Keratinocyte (primary cell): ENCODE data around the gene CCT6A. TPM values are rescaled to one million over a fixed set of nuclear protein-coding genes. Genes with fewer than 3 reads are reported as not detected.
A peak's percentile ranks its signal among the peaks of the same experiment; 100 is the strongest.

Source experiments
- DNase-seq: peaks from one replicate; pipeline ENCODE4 v3.0.0-alpha.2; 2011; ENCODE audit warnings: low read depth, missing footprints, low spot score
- FAIRE-seq: peaks from 2 replicates; lab custom pipeline; 2011; peaks lifted over from hg19 to GRCh38; lab: Jason Lieb, UNC
- H2AFZ ChIP-seq: 2 replicates; pipeline ENCODE4 v1.6.0; 2012; ENCODE audit warnings: low read length, control low read depth, inconsistent platforms; ENCODE audit not compliant: control insufficient read depth
- H3K27ac ChIP-seq: 2 replicates; pipeline ENCODE4 v1.5.1; 2011; ENCODE audit warnings: low read length; ENCODE audit not compliant: control insufficient read depth, insufficient read depth
- H3K27me3 ChIP-seq: 3 replicates; pipeline ENCODE4 v1.6.0; 2011; ENCODE audit warnings: low read length; ENCODE audit not compliant: control insufficient read depth, insufficient read depth; ENCODE audit errors: extremely low read depth
- H3K36me3 ChIP-seq, 2 experiments: 2 replicates in 1 of 2; 3 replicates in 1 of 2; pipeline ENCODE4 v1.5.1; 2011; ENCODE audit warnings: low read length in 2 of 2, mild to moderate bottlenecking in 1 of 2; ENCODE audit not compliant: control insufficient read depth in 2 of 2, insufficient read depth in 2 of 2; ENCODE audit errors: extremely low read depth in 1 of 2
- H3K4me1 ChIP-seq: 3 replicates; pipeline ENCODE4 v1.5.1; 2011; ENCODE audit warnings: low read length; ENCODE audit not compliant: control insufficient read depth, insufficient read depth; ENCODE audit errors: extremely low read depth
- H3K4me2 ChIP-seq: 3 replicates; pipeline ENCODE4 v1.6.0; 2011; ENCODE audit warnings: low read depth, low read length; ENCODE audit not compliant: control insufficient read depth, insufficient read depth; ENCODE audit errors: extremely low read depth
- H3K4me3 ChIP-seq, 3 experiments: fragments of 200-600 bp in 1 of 3; sonication (generic) in 1 of 3; 2 replicates in 2 of 3; 3 replicates in 1 of 3; pipeline ENCODE4 v1.5.1; 2011 to 2016; ENCODE audit warnings: low read length in 3 of 3, mild to moderate bottlenecking in 3 of 3, control low read depth in 2 of 3, inconsistent platforms in 1 of 3, low read depth in 1 of 3, mixed read lengths in 1 of 3, mixed run types in 1 of 3, moderate library complexity in 1 of 3; ENCODE audit not compliant: control insufficient read depth in 2 of 3, insufficient read depth in 2 of 3; ENCODE audit errors: extremely low read depth in 1 of 3
- H3K79me2 ChIP-seq: 2 replicates; pipeline ENCODE4 v1.6.0; 2012; ENCODE audit warnings: low read length; ENCODE audit not compliant: control insufficient read depth, insufficient read depth
- H3K9ac ChIP-seq: 3 replicates; pipeline ENCODE4 v1.6.0; 2011; ENCODE audit warnings: low read length; ENCODE audit not compliant: control insufficient read depth, insufficient read depth; ENCODE audit errors: extremely low read depth
- H3K9me1 ChIP-seq: 3 replicates; pipeline ENCODE4 v1.6.0; 2011; ENCODE audit warnings: low read length; ENCODE audit not compliant: control insufficient read depth, insufficient read depth; ENCODE audit errors: extremely low read depth
- H3K9me3 ChIP-seq: 2 replicates; pipeline ENCODE4 v1.5.1; 2012; ENCODE audit warnings: low read depth, low read length; ENCODE audit not compliant: control insufficient read depth
- H4K20me1 ChIP-seq: 3 replicates; pipeline ENCODE4 v1.6.0; 2011; ENCODE audit warnings: low read length; ENCODE audit not compliant: control insufficient read depth, insufficient read depth; ENCODE audit errors: extremely low read depth
- EZH2 ChIP-seq: IDR thresholded peaks from one replicate; pipeline ENCODE4 v1.6.1; 2012; ENCODE audit warnings: inconsistent platforms, mild to moderate bottlenecking, low read length, moderate library complexity
- dilution Hi-C: fragments of 300-500 bp; cut with MboI; formaldehyde crosslinking; loops from one replicate; pipeline ENCODE4 v1.7.0; 2020; ENCODE audit warnings: low sequenced_read_pairs; ENCODE audit not compliant: extremely low pct_ligation_motif_present
- polyA minus RNA-seq, 3 experiments: library from RNA; depleted of rRNA, polyadenylated mRNA; stranded (reverse); fragments of >200 nt; gene quantifications; 1 replicate in 1 of 3; 2 replicates in 1 of 3; 3 replicates in 1 of 3; pipeline ENCODE4 v1.2.3, GENCODE V29; 2011
- polyA plus RNA-seq, 5 experiments: library from polyadenylated mRNA; depleted of rRNA in 3 of 5; stranded (reverse) in 3 of 5; stranded (forward) in 1 of 5; unstranded in 1 of 5; fragments of >200 nt; gene quantifications; 1 replicate in 1 of 5; 2 replicates in 3 of 5; 3 replicates in 1 of 5; pipeline versions ENCODE4 v1.2.1 to v1.2.3, GENCODE V29; 2011 to 2012; ENCODE audit warnings: missing spikeins in 2 of 5, low read depth in 1 of 5, low replicate concordance in 1 of 5
- TF ChIP-seq, protein P1 (sequence below), 3 experiments: IDR thresholded peaks in 1 of 3; conservative IDR thresholded peaks in 1 of 3; optimal IDR thresholded peaks in 1 of 3; 2 replicates in 2 of 3; 3 replicates in 1 of 3; pipeline versions ENCODE3 to v1.5.1; 2011; ENCODE audit warnings: low read length in 3 of 3, mild to moderate bottlenecking in 3 of 3, moderate library complexity in 2 of 3, control low read depth in 1 of 3, inconsistent platforms in 1 of 3; ENCODE audit not compliant: insufficient read depth in 2 of 3; ENCODE audit errors: extremely low read depth in 1 of 3

Gene CCT6A, protein sequence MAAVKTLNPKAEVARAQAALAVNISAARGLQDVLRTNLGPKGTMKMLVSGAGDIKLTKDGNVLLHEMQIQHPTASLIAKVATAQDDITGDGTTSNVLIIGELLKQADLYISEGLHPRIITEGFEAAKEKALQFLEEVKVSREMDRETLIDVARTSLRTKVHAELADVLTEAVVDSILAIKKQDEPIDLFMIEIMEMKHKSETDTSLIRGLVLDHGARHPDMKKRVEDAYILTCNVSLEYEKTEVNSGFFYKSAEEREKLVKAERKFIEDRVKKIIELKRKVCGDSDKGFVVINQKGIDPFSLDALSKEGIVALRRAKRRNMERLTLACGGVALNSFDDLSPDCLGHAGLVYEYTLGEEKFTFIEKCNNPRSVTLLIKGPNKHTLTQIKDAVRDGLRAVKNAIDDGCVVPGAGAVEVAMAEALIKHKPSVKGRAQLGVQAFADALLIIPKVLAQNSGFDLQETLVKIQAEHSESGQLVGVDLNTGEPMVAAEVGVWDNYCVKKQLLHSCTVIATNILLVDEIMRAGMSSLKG
- polyA plus RNA-seq = 237 to 403 TPM (median 316 TPM) in 3 replicates
- 244 TPM for polyA plus RNA-seq (2011; ENCODE audit: low read depth)
- 176 and 299 TPM in 2 replicates for polyA plus RNA-seq (2011; cell fraction: cytosol; rRNA removed)
- polyA plus RNA-seq (2011; cell fraction: nucleus; rRNA removed) = 173 and 266 TPM in 2 replicates
- polyA plus RNA-seq (2012; ENCODE audit: low replicate concordance) = 191 and 202 TPM in 2 replicates
- 23.8 to 258 TPM (median 169 TPM) in 3 replicates for polyA minus RNA-seq
- 128 TPM for polyA minus RNA-seq (2011; cell fraction: cytosol; rRNA and poly(A)+ RNA removed)
- 73.3 and 98.9 TPM in 2 replicates for polyA minus RNA-seq (2011; cell fraction: nucleus; rRNA and poly(A)+ RNA removed)

DNA sequence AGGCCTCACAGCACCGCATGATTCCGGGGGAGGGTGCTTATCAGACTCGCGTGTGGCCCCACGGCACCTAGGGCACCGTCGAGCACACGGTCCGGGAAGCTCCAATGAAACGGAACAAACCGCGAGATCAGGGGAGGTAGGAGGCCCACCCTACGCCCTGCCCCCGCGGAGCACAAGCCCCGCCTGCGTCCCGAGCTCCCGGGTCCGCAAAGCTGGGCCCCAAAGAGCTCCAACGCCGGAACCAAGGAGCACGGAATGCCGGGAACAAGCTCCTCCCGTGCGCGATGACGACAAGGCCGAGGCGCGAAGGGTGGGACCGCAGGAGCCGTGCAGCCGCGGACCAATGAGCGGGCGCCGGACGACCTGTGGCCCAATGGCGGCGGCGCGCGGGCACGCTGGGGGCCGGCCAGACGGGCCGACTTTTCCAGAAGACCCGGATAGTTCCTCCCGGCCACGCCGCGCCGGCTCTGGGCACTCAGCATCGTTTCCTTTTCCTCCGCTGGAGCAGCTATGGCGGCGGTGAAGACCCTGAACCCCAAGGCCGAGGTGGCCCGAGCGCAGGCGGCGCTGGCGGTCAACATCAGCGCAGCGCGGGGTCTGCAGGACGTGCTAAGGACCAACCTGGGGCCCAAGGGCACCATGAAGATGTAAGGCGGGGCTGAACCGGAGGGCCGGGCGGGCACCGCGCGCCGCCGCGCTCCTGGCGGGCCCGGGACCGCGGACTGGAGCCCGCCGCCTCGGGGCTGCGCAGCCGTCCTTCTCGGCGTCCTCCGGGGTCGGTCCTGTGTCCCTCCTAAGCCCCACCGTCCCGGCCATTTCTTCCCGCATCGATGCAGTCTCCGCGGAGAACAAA, at the start of gene CCT6A, which contains the start of gene PSPH:
Gene CCT6A, plus strand, starts transcription at position 427 of the 853 bp plus-strand sequence. Its CDS starts 84 bp downstream, at position 511.
Gene PSPH, minus strand, starts transcription at position 106 of the 853 bp plus-strand sequence. CDS start 30,232 bp downstream, outside the sequence.
- Histone ChIP-seq H3K27ac (peak within 1 kb of the TSS; percentile 84), H4K20me1 (no peaks in the 10 kb centered on the region), H3K27me3 (no peaks in the 10 kb centered on the region), H3K79me2 (peaks cover 72% of the 10 kb centered on the region), H3K4me3 (peak within 1 kb of the TSS; percentile 77 to 79 (median 77)), H3K4me1 (peaks cover 27% of the 10 kb centered on the region), H3K36me3 (peaks cover 9 to 12% of the 10 kb centered on the region in 2 experiments), H3K9me3 (no peaks in the 10 kb centered on the region), H3K4me2 (peak within 1 kb of the TSS; percentile 92), H3K9ac (peak within 1 kb of the TSS; percentile 98), H3K9me1 (no peaks in the 10 kb centered on the region), H2AFZ (peak within 1 kb of the TSS; percentile 84)
- DNase-seq (peak; percentile 75), FAIRE-seq (no peak)
- dilution Hi-C loops = no loop called here
- TF ChIP-seq, protein P1, sequence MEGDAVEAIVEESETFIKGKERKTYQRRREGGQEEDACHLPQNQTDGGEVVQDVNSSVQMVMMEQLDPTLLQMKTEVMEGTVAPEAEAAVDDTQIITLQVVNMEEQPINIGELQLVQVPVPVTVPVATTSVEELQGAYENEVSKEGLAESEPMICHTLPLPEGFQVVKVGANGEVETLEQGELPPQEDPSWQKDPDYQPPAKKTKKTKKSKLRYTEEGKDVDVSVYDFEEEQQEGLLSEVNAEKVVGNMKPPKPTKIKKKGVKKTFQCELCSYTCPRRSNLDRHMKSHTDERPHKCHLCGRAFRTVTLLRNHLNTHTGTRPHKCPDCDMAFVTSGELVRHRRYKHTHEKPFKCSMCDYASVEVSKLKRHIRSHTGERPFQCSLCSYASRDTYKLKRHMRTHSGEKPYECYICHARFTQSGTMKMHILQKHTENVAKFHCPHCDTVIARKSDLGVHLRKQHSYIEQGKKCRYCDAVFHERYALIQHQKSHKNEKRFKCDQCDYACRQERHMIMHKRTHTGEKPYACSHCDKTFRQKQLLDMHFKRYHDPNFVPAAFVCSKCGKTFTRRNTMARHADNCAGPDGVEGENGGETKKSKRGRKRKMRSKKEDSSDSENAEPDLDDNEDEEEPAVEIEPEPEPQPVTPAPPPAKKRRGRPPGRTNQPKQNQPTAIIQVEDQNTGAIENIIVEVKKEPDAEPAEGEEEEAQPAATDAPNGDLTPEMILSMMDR (optimal IDR thresholded peaks at IDR 0.05 in 1 of 3, IDR thresholded peaks at IDR 0.05 in 1 of 3, conservative IDR thresholded peaks at IDR 0.05 in 1 of 3; ENCODE audit: extremely low read depth in 1 of 3, insufficient read depth in 2 of 3, low read length in 3 of 3) = no peak
- TF ChIP-seq EZH2 = no peak

DNA sequence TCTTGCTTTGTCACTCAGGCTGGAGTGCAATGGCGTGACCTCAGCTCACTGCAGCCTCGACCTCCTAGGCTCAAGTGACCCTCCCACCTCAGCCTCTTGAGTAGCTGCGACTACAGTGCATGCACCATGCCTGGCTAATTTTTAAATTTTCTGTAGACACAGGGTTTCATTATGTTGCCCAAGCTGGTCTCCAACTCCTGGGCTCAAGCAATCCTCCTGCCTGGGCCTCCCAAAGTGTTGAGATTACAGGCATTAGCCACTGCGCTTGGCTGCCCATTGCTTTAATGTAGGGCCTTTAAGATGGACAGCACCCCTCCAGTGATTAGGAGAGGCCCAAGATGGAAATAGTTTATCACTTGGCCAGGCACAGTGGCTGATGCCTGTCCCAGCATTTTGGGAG, 47.8 kb upstream of the CCT6A start:
- TF ChIP-seq, protein P1 (optimal IDR thresholded peaks at IDR 0.05 in 1 of 3, IDR thresholded peaks at IDR 0.05 in 1 of 3, conservative IDR thresholded peaks at IDR 0.05 in 1 of 3; ENCODE audit: extremely low read depth in 1 of 3, insufficient read depth in 2 of 3, low read length in 3 of 3) = no peak
- no peak for TF ChIP-seq EZH2
- no peak for FAIRE-seq
- no peaks in the 10 kb centered on the region for H3K9me1 ChIP-seq

More for the DNA sequence above, 47.8 kb upstream of the CCT6A start:
- H3K36me3 ChIP-seq = no peaks in the 10 kb centered on the region
- H3K4me1 ChIP-seq = no peaks in the 10 kb centered on the region
- H3K4me3 ChIP-seq = no peak overlapping the region
- H3K4me2 ChIP-seq = no peak overlapping the region
- no peaks in the 10 kb centered on the region for H3K79me2 ChIP-seq
- H2AFZ ChIP-seq = no peak overlapping the region
- H4K20me1 ChIP-seq = no peaks in the 10 kb centered on the region
- DNase-seq = no peak
- no peaks in the 10 kb centered on the region for H3K27me3 ChIP-seq
- H3K9me3 ChIP-seq = no peaks in the 10 kb centered on the region
- H3K9ac ChIP-seq = no peak overlapping the region
- no peak overlapping the region for H3K27ac ChIP-seq
- dilution Hi-C loops = no loop called here
